IMR-90 (cell line): Measurements from ENCODE around the gene ZBTB8B. TPM values are rescaled to one million over a fixed set of nuclear protein-coding genes. Genes with fewer than 3 reads are reported as not detected.

Experiments
- ATAC-seq: fragments of 200-7000 bp; cut with Tn5 transposase; 2 replicates; pipeline ENCODE4 v1.9.1; 2020; ENCODE audit warnings: low read depth, mild to moderate bottlenecking, moderate library complexity
- BruUV-seq: library from RNA; stranded (reverse); fragments of 400-500 nt; replicated peaks from 2 replicates; lab custom pipeline; 2021; lab: Mats Ljungman, UMichigan
- CTCF ChIA-PET: fragments of 300-600 bp; formaldehyde crosslinking; extraction: SDS; loops from one replicate; lab custom pipeline; 2021; ENCODE audit warnings: antibody characterized with exemption; lab: Yijun Ruan, JAX
- POLR2A ChIA-PET: fragments of 300-600 bp; sonication (Branson Sonifier 250); formaldehyde crosslinking; loops from one replicate; lab custom pipeline; 2022; ENCODE audit warnings: antibody characterized with exemption; ENCODE audit not compliant: unreplicated experiment; lab: Charles Lee
- DNase-seq: peaks from one replicate; pipeline ENCODE4 v3.0.0; 2013
- H2AFZ ChIP-seq: replicated peaks from 2 replicates; pipeline ENCODE3; 2013; ENCODE audit warnings: low read length, mild to moderate bottlenecking; ENCODE audit not compliant: poor library complexity
- H2AK5ac ChIP-seq: 2 replicates; pipeline ENCODE4 v1.6.1; 2013; ENCODE audit warnings: low read depth, low read length, inconsistent platforms
- H2AK9ac ChIP-seq: replicated peaks from 2 replicates; pipeline ENCODE3; 2013; ENCODE audit warnings: mild to moderate bottlenecking, low read depth, low read length, moderate library complexity; ENCODE audit not compliant: poor library complexity
- H2BK120ac ChIP-seq: 2 replicates; pipeline ENCODE4 v1.6.1; 2013; ENCODE audit warnings: low read depth, low read length, inconsistent platforms
- H2BK15ac ChIP-seq: 3 replicates; pipeline ENCODE4 v1.6.1; 2013; ENCODE audit warnings: low read depth, low read length, inconsistent platforms
- H2BK20ac ChIP-seq: 2 replicates; pipeline ENCODE4 v1.6.1; 2013; ENCODE audit warnings: low read depth, mild to moderate bottlenecking, inconsistent platforms, low read length, moderate library complexity
- H2BK5ac ChIP-seq: 2 replicates; pipeline ENCODE4 v1.6.1; 2013; ENCODE audit warnings: mild to moderate bottlenecking, low read depth, low read length, inconsistent platforms; ENCODE audit not compliant: poor library complexity, severe bottlenecking
- H3K14ac ChIP-seq: replicated peaks from 2 replicates; pipeline ENCODE4 v1.6.1; 2013; ENCODE audit warnings: low read depth, low read length, inconsistent platforms
- H3K18ac ChIP-seq: 2 replicates; pipeline ENCODE4 v1.6.1; 2013; ENCODE audit warnings: low read depth, low read length, control low read depth
- H3K23ac ChIP-seq: 2 replicates; pipeline ENCODE4 v1.6.1; 2013; ENCODE audit warnings: low read depth, low read length, inconsistent platforms
- H3K27ac ChIP-seq: 2 replicates; pipeline ENCODE4 v1.5.1; 2013; ENCODE audit warnings: mild to moderate bottlenecking, control low read depth, low read length; ENCODE audit not compliant: insufficient read depth
- H3K27me3 ChIP-seq: 2 replicates; pipeline ENCODE4 v1.6.1; 2013; ENCODE audit warnings: low read length; ENCODE audit not compliant: control insufficient read depth, insufficient read depth
- H3K36me3 ChIP-seq: 2 replicates; pipeline ENCODE4 v1.6.1; 2013; ENCODE audit warnings: low read length, mixed read lengths; ENCODE audit not compliant: control insufficient read depth, insufficient read depth
- H3K4ac ChIP-seq: 2 replicates; pipeline ENCODE4 v1.6.1; 2013; ENCODE audit warnings: low read depth, low read length, inconsistent platforms
- H3K4me1 ChIP-seq: 2 replicates; pipeline ENCODE4 v1.6.1; 2013; ENCODE audit warnings: low read length, mixed read lengths; ENCODE audit not compliant: control insufficient read depth, insufficient read depth
- H3K4me2 ChIP-seq: 2 replicates; pipeline ENCODE4 v1.6.1; 2013; ENCODE audit warnings: low read depth, mild to moderate bottlenecking, control low read depth, low read length, moderate library complexity
- H3K4me3 ChIP-seq: 2 replicates; pipeline ENCODE4 v1.5.1; 2013; ENCODE audit warnings: low read depth, mild to moderate bottlenecking, control low read depth, low read length, moderate library complexity; ENCODE audit not compliant: insufficient read depth
- H3K56ac ChIP-seq: 2 replicates; pipeline ENCODE4 v1.6.1; 2013; ENCODE audit warnings: low read length, inconsistent platforms; ENCODE audit not compliant: insufficient read depth; ENCODE audit errors: extremely low read depth
- H3K79me1 ChIP-seq, 2 experiments: 2 replicates each; pipeline ENCODE4 v1.6.1; 2013; ENCODE audit warnings: low read length in 2 of 2, inconsistent platforms in 1 of 2, low read depth in 1 of 2
- H3K9ac ChIP-seq: 2 replicates; pipeline ENCODE4 v1.6.1; 2013; ENCODE audit warnings: low read depth, low read length, control low read depth
- H3K9me1 ChIP-seq: 2 replicates; pipeline ENCODE4 v1.6.1; 2013; ENCODE audit warnings: low read length, inconsistent platforms; ENCODE audit not compliant: insufficient read depth
- H3K9me3 ChIP-seq: 2 replicates; pipeline ENCODE4 v1.6.1; 2013; ENCODE audit warnings: low read length; ENCODE audit not compliant: control insufficient read depth, insufficient read depth
- H4K20me1 ChIP-seq: 2 replicates; pipeline ENCODE4 v1.6.1; 2013; ENCODE audit warnings: low read length, inconsistent platforms; ENCODE audit not compliant: insufficient read depth
- H4K5ac ChIP-seq: 2 replicates; pipeline ENCODE4 v1.6.1; 2013; ENCODE audit warnings: mild to moderate bottlenecking, low read depth, low read length, control low read depth
- H4K8ac ChIP-seq, 2 experiments: 2 replicates each; pipeline ENCODE4 v1.6.1; 2013; ENCODE audit warnings: low read depth in 2 of 2, low read length in 2 of 2, control low read depth in 1 of 2, inconsistent platforms in 1 of 2
- H4K91ac ChIP-seq: 2 replicates; pipeline ENCODE4 v1.6.1; 2013; ENCODE audit warnings: low read depth, low read length, inconsistent platforms; ENCODE audit not compliant: insufficient read depth
- CHD1 ChIP-seq: IDR thresholded peaks from 2 replicates; pipeline ENCODE4 v1.6.1; 2012; ENCODE audit warnings: low read depth, low read length, improper control_type of control experiment
- FOS ChIP-seq: fragments of 150-350 bp; IDR thresholded peaks from 2 replicates; pipeline ENCODE4 v1.6.1; 2016; ENCODE audit warnings: low read depth, low read length
- MAFK ChIP-seq: IDR thresholded peaks from 2 replicates; pipeline ENCODE4 v1.6.1; 2012; ENCODE audit warnings: low read depth, low read length, improper control_type of control experiment
- RAD21 ChIP-seq: IDR thresholded peaks from 2 replicates; pipeline ENCODE4 v1.6.1; 2012; ENCODE audit warnings: low read length, improper control_type of control experiment
- SMC3 ChIP-seq: fragments of 150-350 bp; IDR thresholded peaks from 2 replicates; pipeline ENCODE4 v1.6.1; 2016; ENCODE audit warnings: low read depth, mild to moderate bottlenecking, antibody characterized with exemption, low read length, moderate library complexity
- WGBS, 2 experiments: methylation state at CpG; one replicate each; pipeline versions ENCODE4 v1.1.5 to v1.1.7; 2013; ENCODE audit warnings: missing lambda C conversion rate in 2 of 2; ENCODE audit not compliant: insufficient read length in 1 of 2; ENCODE audit errors: extremely low coverage in 2 of 2; 5-methylcytosine and 5-hydroxymethylcytosine counted together
- dilution Hi-C: fragments of 300-500 bp; cut with HindIII; formaldehyde crosslinking; loops from one replicate; pipeline ENCODE4 v1.14.3; 2018; ENCODE audit warnings: low sequenced_read_pairs; ENCODE audit not compliant: unreplicated experiment
- in situ Hi-C: fragments of 300-500 bp; cut with MboI; formaldehyde crosslinking; loops from 3 replicates; pipeline ENCODE4 v1.14.3; 2019; ENCODE audit warnings: low sequenced_read_pairs, inconsistent platforms, mixed read lengths
- intact Hi-C: fragments of 100-400 bp; cut with micrococcal nuclease; formaldehyde crosslinking; loops from 2 replicates; pipeline ENCODE4 v1.10.0; 2022
- polyA plus RNA-seq, 3 experiments: library from polyadenylated mRNA; depleted of rRNA; stranded (reverse); fragments of >200 nt; gene quantifications; 2 replicates each; pipeline ENCODE4 v1.2.3, GENCODE V29; 2012; ENCODE audit warnings: low replicate concordance in 1 of 3
- total RNA-seq: library from RNA; depleted of rRNA; stranded (reverse); fragments of >200 nt; gene quantifications from 2 replicates; pipeline ENCODE4 v1.2.3, GENCODE V29; 2012
- TF ChIP-seq, protein P1 (sequence below): conservative IDR thresholded peaks from 2 replicates; pipeline ENCODE4 v1.5.1; 2012; ENCODE audit warnings: mild to moderate bottlenecking, low read depth, low read length, improper control_type of control experiment

The ZBTB8B gene
- total and polyA plus RNA-seq, 2 of the 4 experiments (the other 2 are of a cell fraction): not detected

DNA sequence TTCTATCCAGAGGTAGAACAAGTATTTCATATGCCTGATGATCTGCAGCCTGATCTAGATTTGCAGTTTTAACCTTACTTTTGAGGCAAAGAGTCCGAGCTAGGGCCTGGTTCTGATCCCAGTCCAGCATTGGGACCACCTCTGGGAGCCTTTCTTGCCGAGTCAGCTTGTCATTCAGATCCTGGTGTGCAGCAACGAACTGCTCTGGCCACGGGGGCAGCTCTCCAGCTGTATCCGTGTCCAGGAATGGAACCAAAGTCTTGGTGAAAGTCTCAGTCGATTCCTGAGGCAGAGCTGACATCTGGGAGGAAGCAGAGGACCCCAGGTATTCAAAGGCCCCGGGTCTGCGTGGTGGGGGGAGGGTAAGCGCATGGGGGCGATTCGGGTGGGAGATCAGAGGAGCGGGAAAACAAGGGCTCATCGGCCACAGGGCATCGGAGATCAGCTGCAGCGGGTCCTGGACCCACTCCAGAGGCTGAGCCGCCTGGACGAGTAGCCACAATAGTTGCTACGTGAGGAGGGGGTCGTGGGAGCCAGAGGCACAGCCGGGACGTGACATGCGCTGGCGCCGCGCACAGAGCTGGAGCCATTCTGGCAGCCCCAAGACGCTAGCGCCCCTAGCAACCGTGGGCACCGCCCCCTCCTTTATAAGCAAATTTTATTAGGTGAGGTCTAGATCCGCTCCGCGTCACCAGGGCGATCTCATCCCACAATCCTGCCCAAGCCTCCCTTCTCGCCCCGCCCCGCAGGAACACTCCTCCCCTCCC is 38.2 kb upstream of the ZBTB8B start:
- ATAC-seq: peak; percentile 63
- peak overlapping the region; percentile 24; the same call in 1 of the 2 replicates for H3K4me3 ChIP-seq
- POLR2A ChIA-PET: no interaction called here

More for the DNA sequence above, 38.2 kb upstream of the ZBTB8B start:
- Histone ChIP-seq H4K20me1 (no peaks in the 10 kb centered on the region), H4K8ac (no peak overlapping the region), H3K79me1 (no peaks in the 10 kb centered on the region), H3K4me2 (peak overlapping the region; percentile 77), H2AK5ac (no peak overlapping the region), H3K56ac (no peak overlapping the region), H3K9me1 (no peaks in the 10 kb centered on the region), H2BK5ac (no peak overlapping the region), H3K27me3 (peaks cover 66% of the 10 kb centered on the region), H2AK9ac (no peak overlapping the region), H3K23ac (no peak overlapping the region), H3K36me3 (no peaks in the 10 kb centered on the region), H3K9me3 (no peaks in the 10 kb centered on the region; the same call in 1 of the 2 replicates), H4K5ac (no peak overlapping the region), H2BK120ac (no peak overlapping the region), H2BK15ac (no peak overlapping the region), H3K9ac (no peak overlapping the region), H3K18ac (no peak overlapping the region), H3K14ac (no peak overlapping the region), H3K4ac (no peak overlapping the region), H3K27ac (no peak overlapping the region), H2AFZ (peak overlapping the region; percentile 72), H2BK20ac (no peak overlapping the region), H4K91ac (no peak overlapping the region), H3K4me1 (no peaks in the 10 kb centered on the region)
- in situ Hi-C loops (no loop called here), dilution Hi-C loops (no loop called here), intact Hi-C loops (no loop called here)
- BruUV-seq: no TSS peak
- CTCF ChIA-PET: interaction anchor here (1.5 kb wide), 1 partner anchor 16 kb away, joined by 3 read pairs; no protein-coding TSS in a partner anchor
- DNase-seq: no peak
- 5% methylated on average over 13 of the region's 36 CpGs; no CpG with 5 or more reads in 1 of the 2 experiments for WGBS, 2 experiments
- TF ChIP-seq CHD1 (no peak), MAFK (peak; percentile 17; the same call in 1 of the 2 replicates), RAD21 (no peak), FOS (no peak), SMC3 (no peak)
- TF ChIP-seq, protein P1, sequence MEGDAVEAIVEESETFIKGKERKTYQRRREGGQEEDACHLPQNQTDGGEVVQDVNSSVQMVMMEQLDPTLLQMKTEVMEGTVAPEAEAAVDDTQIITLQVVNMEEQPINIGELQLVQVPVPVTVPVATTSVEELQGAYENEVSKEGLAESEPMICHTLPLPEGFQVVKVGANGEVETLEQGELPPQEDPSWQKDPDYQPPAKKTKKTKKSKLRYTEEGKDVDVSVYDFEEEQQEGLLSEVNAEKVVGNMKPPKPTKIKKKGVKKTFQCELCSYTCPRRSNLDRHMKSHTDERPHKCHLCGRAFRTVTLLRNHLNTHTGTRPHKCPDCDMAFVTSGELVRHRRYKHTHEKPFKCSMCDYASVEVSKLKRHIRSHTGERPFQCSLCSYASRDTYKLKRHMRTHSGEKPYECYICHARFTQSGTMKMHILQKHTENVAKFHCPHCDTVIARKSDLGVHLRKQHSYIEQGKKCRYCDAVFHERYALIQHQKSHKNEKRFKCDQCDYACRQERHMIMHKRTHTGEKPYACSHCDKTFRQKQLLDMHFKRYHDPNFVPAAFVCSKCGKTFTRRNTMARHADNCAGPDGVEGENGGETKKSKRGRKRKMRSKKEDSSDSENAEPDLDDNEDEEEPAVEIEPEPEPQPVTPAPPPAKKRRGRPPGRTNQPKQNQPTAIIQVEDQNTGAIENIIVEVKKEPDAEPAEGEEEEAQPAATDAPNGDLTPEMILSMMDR: no peak
